HG03342 (cell line): ENCODE results near the gene GH2.
"Not testable (repeated sequence)": the region's sequence is repeated elsewhere in the genome, so short reads cannot be mapped to it uniquely, and the experiment has no call there.

Source experiments
- ATAC-seq: cut with Tn5 transposase; IDR thresholded peaks from one replicate; pipeline ENCODE4 v1.9.1; 2021; ENCODE audit warnings: mild to moderate bottlenecking, moderate library complexity; ENCODE audit not compliant: unreplicated experiment

The GH2 gene

GRCh38 chr17:63911657-63912100 is 29.9 kb upstream of the GH2 start:
- ATAC-seq, result no peak

GRCh38 chr17:63911041-63911635 is 29.4 kb upstream of the GH2 start, which contains the start of gene CSHL1:
Gene CSHL1, minus strand, starts transcription at chr17:63911258. Its CDS starts 62 bp downstream, at chr17:63911196.
- no peak for ATAC-seq

- no peak for ATAC-seq
Measured at GRCh38 chr17:63910096-63910495, 28.4 kb upstream of the GH2 start.

- not testable (repeated sequence) for ATAC-seq
Measured at GRCh38 chr17:63909586-63909985, 27.8 kb upstream of the GH2 start.

- ATAC-seq, result not testable (repeated sequence)
Measured at GRCh38 chr17:63907161-63907778, 25.5 kb upstream of the GH2 start.

GRCh38 chr17:63904796-63905195 is 23.1 kb upstream of the GH2 start:
- ATAC-seq, result not testable (repeated sequence)

- not testable (repeated sequence) for ATAC-seq
Measured at GRCh38 chr17:63903787-63904201, 22.1 kb upstream of the GH2 start.

- not testable (repeated sequence) for ATAC-seq
Measured at GRCh38 chr17:63901971-63902370, 20.2 kb upstream of the GH2 start.

- ATAC-seq, result not testable (repeated sequence)
Measured at GRCh38 chr17:63898899-63899798, 17.4 kb upstream of the GH2 start.

GRCh38 chr17:63896524-63897354 is 15.0 kb upstream of the GH2 start, which contains the start of gene CSH1:
Gene CSH1, minus strand, starts transcription at chr17:63896574. Its CDS starts 63 bp downstream, at chr17:63896511.
- not testable (repeated sequence) for ATAC-seq

- ATAC-seq, result not testable (repeated sequence)
Measured at GRCh38 chr17:63894821-63895220, 13.1 kb upstream of the GH2 start.

GRCh38 chr17:63894021-63894420 is 12.3 kb upstream of the GH2 start:
- ATAC-seq, result not testable (repeated sequence)

- ATAC-seq, result not testable (repeated sequence)
Measured at GRCh38 chr17:63892316-63893037, 10.7 kb upstream of the GH2 start.

GRCh38 chr17:63889026-63889848 is 7.5 kb upstream of the GH2 start:
- ATAC-seq, result not testable (repeated sequence)

- ATAC-seq, result not testable (repeated sequence)
Measured at GRCh38 chr17:63885119-63885518, 3.4 kb upstream of the GH2 start.

GRCh38 chr17:63882626-63883126 is 932 bp upstream of the GH2 start:
- not testable (repeated sequence) for ATAC-seq

GRCh38 chr17:63881337-63881736 is 407 bp downstream of the GH2 start:
- ATAC-seq, result not testable (repeated sequence)

- no peak for ATAC-seq
Measured at GRCh38 chr17:63880706-63881105, 1.0 kb downstream of the GH2 start.

- not testable (repeated sequence) for ATAC-seq
Measured at GRCh38 chr17:63878413-63878812, 3.3 kb downstream of the GH2 start.
